ENCODE results near the gene PPP1R8.
A peak's percentile ranks its signal among the peaks of the same experiment; 100 is the strongest.
"Not testable (repeated sequence)": the region's sequence is repeated elsewhere in the genome, so short reads cannot be mapped to it uniquely, and the experiment has no call there.

Gene PPP1R8

DNA sequence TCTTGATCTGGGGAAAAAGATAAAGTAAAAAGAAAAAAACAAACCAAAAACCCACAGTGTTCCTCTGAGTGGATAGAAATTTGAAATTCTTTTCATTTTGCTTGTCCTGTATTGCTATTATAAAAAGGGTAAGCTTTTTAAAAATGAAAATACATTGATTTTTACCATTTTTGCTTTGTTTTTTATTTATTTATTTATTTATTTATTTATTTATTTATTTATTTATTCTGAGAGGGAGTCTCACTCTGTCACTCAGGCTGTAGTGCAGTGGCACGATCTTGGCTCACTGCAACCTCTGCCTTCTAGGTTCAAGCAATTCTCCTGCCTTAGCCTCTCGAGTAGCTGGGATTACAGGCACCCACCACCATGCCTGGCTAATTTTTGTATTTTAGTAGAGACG lies 22.5 kb upstream of the PPP1R8 start:
- not testable (repeated sequence) for H3K4me1 ChIP-seq (ENCODE audit: control insufficient read depth, insufficient read depth, low read length, poor library complexity, severe bottlenecking); H3K9me3 ChIP-seq (ENCODE audit: control insufficient read depth, low read length); H3K27ac ChIP-seq (ENCODE audit: low read depth, low read length, severe bottlenecking); H3K4me3 ChIP-seq (ENCODE audit: extremely low read depth, insufficient read depth, low read length, poor library complexity, severe bottlenecking)
- WGBS, 2 experiments (ENCODE audit: insufficient coverage in 2 of 2) = 100% methylated on average over 1 to 3 of the region's 3 CpGs
- H3K36me3 ChIP-seq (ENCODE audit: control insufficient read depth, insufficient read depth, low read length) = peaks cover 32% of the 10 kb centered on the region

DNA sequence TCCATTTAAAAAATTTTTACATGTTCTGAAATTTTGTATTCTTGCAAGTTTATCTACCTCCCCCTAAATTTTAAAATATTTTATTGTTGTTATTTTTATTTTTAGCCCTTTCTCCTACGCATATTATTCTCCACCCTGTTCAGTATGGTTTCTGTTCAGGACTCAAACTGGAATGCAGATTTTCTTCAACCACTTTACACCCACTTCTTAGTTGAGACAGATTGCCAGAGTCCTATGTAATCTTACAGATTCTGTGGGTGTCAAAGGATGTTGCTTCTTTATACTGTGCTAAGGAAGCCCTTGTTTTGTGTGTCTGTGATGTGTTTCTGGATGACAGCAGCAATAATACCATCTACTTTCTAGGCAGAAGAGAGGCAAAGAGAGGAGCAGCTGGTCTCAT lies 20.7 kb upstream of the PPP1R8 start:
- Histone ChIP-seq H3K4me3 (ENCODE audit: extremely low read depth, insufficient read depth, low read length, poor library complexity, severe bottlenecking) (no peak overlapping the region), H3K9me3 (ENCODE audit: control insufficient read depth, low read length) (no peaks in the 10 kb centered on the region), H3K36me3 (ENCODE audit: control insufficient read depth, insufficient read depth, low read length) (peaks cover 35% of the 10 kb centered on the region), H3K27ac (ENCODE audit: low read depth, low read length, severe bottlenecking) (no peak overlapping the region), H3K4me1 (ENCODE audit: control insufficient read depth, insufficient read depth, low read length, poor library complexity, severe bottlenecking) (no peaks in the 10 kb centered on the region)
- no CpG with 5 or more reads among the region's 1 CpG for WGBS, 2 experiments (ENCODE audit: insufficient coverage in 2 of 2)

DNA sequence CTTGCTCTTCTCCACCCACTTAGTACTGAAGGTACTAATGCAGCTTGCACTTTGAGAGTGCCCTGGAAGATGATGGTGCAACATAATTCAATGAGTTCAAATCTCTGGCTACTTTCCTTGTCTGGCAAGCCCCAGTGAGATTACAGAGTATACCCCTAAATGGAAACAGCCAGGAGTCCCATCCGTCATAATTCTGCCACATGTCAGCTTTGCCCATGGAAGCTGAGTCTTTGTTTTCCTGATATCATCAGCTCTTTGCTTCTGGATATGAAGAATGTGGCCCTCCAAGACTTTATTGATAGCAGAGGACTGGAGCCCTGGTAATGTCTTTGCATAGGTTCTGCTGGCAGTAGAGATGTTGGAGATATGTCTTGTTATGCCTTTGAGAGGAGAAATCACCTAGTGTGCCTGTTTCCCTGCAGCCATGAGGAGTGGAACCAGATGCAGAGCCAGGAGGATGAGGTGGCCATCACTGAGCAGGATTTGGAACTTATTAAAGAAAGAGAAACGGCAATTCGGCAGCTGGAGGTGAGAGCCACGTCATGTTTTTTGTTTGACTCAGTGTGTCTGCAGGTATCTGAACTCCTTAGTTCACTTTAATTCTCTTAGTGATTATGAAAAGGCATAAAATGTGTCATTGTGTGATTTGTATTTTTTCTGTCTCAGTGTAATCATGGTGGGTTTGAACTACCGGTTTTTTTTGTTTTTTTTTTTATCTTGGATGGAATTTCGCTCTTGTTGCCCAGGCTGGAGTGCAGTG lies 18.7 kb upstream of the PPP1R8 start:
- Histone ChIP-seq H3K36me3 (ENCODE audit: control insufficient read depth, insufficient read depth, low read length) (peaks cover 31% of the 10 kb centered on the region), H3K9me3 (ENCODE audit: control insufficient read depth, low read length) (no peaks in the 10 kb centered on the region), H3K27ac (ENCODE audit: low read depth, low read length, severe bottlenecking) (no peak overlapping the region), H3K4me1 (ENCODE audit: control insufficient read depth, insufficient read depth, low read length, poor library complexity, severe bottlenecking) (peaks cover 4% of the 10 kb centered on the region), H3K4me3 (ENCODE audit: extremely low read depth, insufficient read depth, low read length, poor library complexity, severe bottlenecking) (no peak overlapping the region)
- 98% methylated on average over 4 of the region's 6 CpGs for WGBS, 2 experiments (ENCODE audit: insufficient coverage in 2 of 2)

DNA sequence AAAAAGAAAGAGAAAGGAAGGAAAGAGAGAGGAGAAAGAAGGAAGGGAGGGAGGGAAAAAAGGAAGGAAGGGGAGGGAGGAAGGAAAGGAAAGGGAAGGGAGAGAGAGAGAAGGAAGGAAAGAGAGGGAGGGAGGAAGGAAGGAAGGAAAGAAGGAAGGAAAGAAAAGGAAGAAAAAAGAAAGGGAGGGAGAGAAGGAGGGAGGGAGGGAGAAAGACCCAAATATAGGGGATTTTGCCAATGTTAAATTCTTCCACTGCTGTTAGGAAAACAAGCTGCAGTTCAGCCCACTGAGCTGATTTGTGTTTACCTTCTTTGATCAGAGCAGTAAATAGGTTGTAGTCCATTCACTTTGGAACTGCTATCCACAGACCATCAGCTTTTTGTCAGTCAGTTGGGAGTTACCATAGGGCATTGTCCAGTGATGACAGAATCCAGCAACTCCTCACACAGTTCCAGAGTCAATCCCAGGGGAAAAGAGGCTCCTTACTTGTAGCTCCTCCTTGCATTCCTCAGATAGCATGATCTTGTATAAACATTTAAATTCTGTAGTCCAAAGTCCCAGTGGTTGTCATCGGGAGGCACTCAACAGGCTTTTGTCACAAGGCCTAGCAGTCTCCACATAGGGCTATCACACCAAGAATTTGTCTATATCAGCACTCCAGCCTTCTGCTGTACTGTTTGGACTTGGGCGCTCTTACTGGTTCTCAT lies 13.5 kb upstream of the PPP1R8 start:
- Histone ChIP-seq H3K9me3 (ENCODE audit: control insufficient read depth, low read length) (no peaks in the 10 kb centered on the region), H3K27ac (ENCODE audit: low read depth, low read length, severe bottlenecking) (peak overlapping the region; percentile 76), H3K36me3 (ENCODE audit: control insufficient read depth, insufficient read depth, low read length) (peaks cover 60% of the 10 kb centered on the region), H3K4me3 (ENCODE audit: extremely low read depth, insufficient read depth, low read length, poor library complexity, severe bottlenecking) (no peak overlapping the region), H3K4me1 (ENCODE audit: control insufficient read depth, insufficient read depth, low read length, poor library complexity, severe bottlenecking) (peaks cover 9% of the 10 kb centered on the region)
- 85 to 90% methylated on average over 2 of the region's 2 CpGs for WGBS, 2 experiments (ENCODE audit: insufficient coverage in 2 of 2)

DNA sequence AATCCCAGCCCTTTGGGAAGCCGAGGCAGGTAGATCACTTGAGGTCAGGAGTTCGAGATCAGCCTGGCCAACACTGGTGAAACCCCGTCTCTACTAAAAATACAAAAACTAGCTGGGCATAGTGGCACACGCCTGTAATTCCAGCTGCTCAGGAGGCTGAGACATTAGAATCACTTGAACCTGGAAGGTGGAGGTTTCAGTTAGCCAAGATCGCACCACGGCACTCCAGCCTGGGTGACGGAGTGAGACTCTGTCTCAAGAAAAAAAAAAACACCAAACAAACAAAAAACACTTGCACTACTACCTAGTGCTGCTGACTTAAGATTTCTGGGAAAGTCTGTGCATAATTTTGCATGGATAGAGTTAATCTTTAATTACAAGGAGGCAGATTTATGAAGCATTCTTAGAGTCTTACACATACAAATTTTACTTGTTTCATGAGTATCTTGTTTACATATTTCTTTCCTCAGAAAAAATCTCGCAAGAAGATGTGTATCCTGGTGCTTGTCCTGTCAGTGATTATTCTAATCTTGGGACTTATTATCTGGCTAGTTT lies 8.7 kb upstream of the PPP1R8 start:
- Histone ChIP-seq H3K9me3 (ENCODE audit: control insufficient read depth, low read length) (no peaks in the 10 kb centered on the region), H3K36me3 (ENCODE audit: control insufficient read depth, insufficient read depth, low read length) (peaks cover 43% of the 10 kb centered on the region), H3K4me1 (ENCODE audit: control insufficient read depth, insufficient read depth, low read length, poor library complexity, severe bottlenecking) (peaks cover 18% of the 10 kb centered on the region), H3K27ac (ENCODE audit: low read depth, low read length, severe bottlenecking) (no peak overlapping the region), H3K4me3 (ENCODE audit: extremely low read depth, insufficient read depth, low read length, poor library complexity, severe bottlenecking) (no peak overlapping the region)
- 97 to 98% methylated on average over 5 of the region's 8 CpGs for WGBS, 2 experiments (ENCODE audit: insufficient coverage in 2 of 2)

DNA sequence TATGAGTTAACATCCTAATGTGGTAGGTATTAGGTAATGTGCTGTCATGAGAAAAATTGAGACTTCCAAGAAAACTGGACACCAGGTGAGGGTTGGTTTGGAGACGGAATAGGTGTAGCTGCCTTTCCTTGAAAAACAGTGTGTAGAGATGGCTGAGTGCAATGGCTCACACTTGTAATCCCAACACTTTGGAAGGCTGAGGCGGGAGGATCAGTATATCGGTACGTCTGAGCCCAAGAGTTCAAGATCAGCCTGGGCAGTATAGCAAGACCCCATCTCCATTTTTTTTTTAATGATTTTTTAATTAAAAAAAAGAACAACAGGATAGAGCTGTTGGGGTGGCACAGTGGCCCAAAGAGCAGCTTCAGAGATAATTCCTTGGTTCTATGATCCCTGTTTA lies 6.8 kb upstream of the PPP1R8 start:
- Histone ChIP-seq H3K36me3 (ENCODE audit: control insufficient read depth, insufficient read depth, low read length) (peaks cover 29% of the 10 kb centered on the region), H3K27ac (ENCODE audit: low read depth, low read length, severe bottlenecking) (no peak overlapping the region), H3K4me1 (ENCODE audit: control insufficient read depth, insufficient read depth, low read length, poor library complexity, severe bottlenecking) (peaks cover 12% of the 10 kb centered on the region), H3K4me3 (ENCODE audit: extremely low read depth, insufficient read depth, low read length, poor library complexity, severe bottlenecking) (no peak overlapping the region), H3K9me3 (ENCODE audit: control insufficient read depth, low read length) (no peaks in the 10 kb centered on the region)
- WGBS, 2 experiments (ENCODE audit: insufficient coverage in 2 of 2) = 83 to 100% methylated on average over 2 to 4 of the region's 4 CpGs

DNA sequence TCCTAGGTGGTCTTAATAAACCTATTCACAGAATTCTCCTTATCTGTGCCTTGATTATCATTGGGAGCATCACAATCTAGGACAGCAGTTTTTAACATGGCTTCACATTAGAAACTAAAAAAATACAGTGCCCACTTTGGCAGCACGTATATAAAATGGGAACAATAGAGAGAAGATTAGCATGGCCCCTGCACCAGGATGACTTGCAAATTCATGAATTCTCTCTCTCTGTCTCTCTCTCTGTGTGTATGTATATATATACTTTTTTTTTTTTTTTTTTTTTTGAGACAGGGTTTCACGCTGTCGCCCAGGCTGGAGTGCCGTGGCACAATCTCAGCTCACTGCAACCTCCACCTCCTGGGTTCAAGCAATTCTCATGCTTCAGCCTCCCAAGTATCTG lies 6.2 kb upstream of the PPP1R8 start:
- H3K4me3 ChIP-seq (ENCODE audit: extremely low read depth, insufficient read depth, low read length, poor library complexity, severe bottlenecking) = no peak overlapping the region
- no peak overlapping the region for H3K27ac ChIP-seq (ENCODE audit: low read depth, low read length, severe bottlenecking)
- no peaks in the 10 kb centered on the region for H3K9me3 ChIP-seq (ENCODE audit: control insufficient read depth, low read length)
- WGBS, 2 experiments (ENCODE audit: insufficient coverage in 2 of 2) = 93 to 100% methylated on average over 3 of the region's 4 CpGs
- peaks cover 12% of the 10 kb centered on the region for H3K4me1 ChIP-seq (ENCODE audit: control insufficient read depth, insufficient read depth, low read length, poor library complexity, severe bottlenecking)
- peaks cover 23% of the 10 kb centered on the region for H3K36me3 ChIP-seq (ENCODE audit: control insufficient read depth, insufficient read depth, low read length)

DNA sequence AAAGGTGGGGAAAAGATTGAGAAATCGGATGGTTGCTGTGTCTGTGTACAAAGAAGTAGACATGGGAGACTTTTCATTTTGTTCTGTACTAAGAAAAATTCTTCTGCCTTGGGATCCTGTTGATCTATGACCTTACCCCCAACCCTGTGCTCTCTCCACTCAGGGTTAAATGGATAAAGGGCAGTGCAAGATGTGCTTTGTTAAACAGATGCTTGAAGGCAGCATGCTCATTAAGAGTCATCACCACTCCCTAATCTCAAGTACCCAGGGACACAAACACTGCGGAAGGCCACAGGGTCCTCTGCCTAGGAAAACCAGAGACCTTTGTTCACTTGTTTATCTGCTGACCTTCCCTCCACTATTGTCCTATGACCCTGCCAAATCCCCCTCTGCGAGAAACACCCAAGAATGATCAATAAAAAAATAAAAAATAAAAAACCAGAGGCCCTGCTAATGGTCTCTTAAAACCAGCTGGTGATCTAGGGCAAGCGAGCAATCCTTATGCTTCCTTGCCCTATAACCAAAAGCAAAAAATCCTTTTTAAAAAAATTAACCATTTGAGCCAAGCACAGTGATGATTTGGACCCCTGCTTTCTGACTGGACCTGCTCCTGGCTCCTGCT lies 1.1 kb upstream of the PPP1R8 start:
- not testable (repeated sequence) for H3K4me3 ChIP-seq (ENCODE audit: extremely low read depth, insufficient read depth, low read length, poor library complexity, severe bottlenecking); H3K4me1 ChIP-seq (ENCODE audit: control insufficient read depth, insufficient read depth, low read length, poor library complexity, severe bottlenecking); H3K27ac ChIP-seq (ENCODE audit: low read depth, low read length, severe bottlenecking); H3K9me3 ChIP-seq (ENCODE audit: control insufficient read depth, low read length)
- H3K36me3 ChIP-seq (ENCODE audit: control insufficient read depth, insufficient read depth, low read length) = peaks cover 21% of the 10 kb centered on the region
- 90 to 100% methylated on average over 1 of the region's 4 CpGs for WGBS, 2 experiments (ENCODE audit: insufficient coverage in 2 of 2)

DNA sequence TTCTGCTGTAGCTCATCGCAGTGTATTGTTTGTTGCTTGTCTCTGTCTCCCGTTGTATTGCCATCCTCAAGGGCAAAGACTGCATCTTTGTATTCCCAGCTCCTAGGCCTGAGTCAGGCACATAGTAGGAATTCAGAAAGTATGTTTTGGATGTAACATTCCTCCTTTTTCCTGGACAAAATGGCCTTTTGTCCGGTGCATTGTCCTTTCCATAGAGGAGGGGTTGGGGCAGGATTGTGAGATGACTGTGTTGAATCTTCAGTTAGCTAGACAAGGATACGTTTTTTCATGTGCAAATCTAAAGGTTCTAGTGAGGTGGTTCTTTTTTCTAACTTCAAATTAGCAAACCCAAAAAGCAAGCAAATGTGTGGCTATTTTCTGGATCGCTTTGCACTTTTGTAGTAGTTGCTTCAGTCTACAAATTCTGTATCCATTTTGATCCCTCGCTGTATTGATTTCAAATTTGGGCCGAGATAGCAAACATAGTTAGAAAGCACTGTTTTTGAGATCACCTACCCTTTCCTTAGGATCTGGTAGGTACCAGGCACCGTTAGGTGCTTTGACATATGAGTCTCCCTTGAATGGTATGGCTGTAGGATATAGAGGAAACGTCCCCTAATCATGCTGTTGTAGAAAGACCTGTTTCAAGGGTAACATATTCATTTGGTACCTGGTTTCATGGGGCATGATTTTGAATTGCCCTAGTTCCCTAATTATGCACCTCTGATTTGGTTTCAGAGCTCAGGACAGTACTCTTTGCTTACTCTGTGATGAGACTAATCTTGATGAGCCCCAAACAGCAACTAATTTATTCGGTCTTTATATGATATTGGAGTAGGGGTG lies 1.2 kb downstream of the PPP1R8 start:
- Histone ChIP-seq H3K27ac (ENCODE audit: low read depth, low read length, severe bottlenecking) (peak overlapping the region; percentile 97), H3K4me3 (ENCODE audit: extremely low read depth, insufficient read depth, low read length, poor library complexity, severe bottlenecking) (peak overlapping the region; percentile 92), H3K9me3 (ENCODE audit: control insufficient read depth, low read length) (peaks cover 3% of the 10 kb centered on the region), H3K36me3 (ENCODE audit: control insufficient read depth, insufficient read depth, low read length) (peaks cover 44% of the 10 kb centered on the region), H3K4me1 (ENCODE audit: control insufficient read depth, insufficient read depth, low read length, poor library complexity, severe bottlenecking) (peaks cover 12% of the 10 kb centered on the region)
- WGBS, 2 experiments (ENCODE audit: insufficient coverage in 2 of 2) = 51 to 67% methylated on average over 3 to 7 of the region's 10 CpGs

DNA sequence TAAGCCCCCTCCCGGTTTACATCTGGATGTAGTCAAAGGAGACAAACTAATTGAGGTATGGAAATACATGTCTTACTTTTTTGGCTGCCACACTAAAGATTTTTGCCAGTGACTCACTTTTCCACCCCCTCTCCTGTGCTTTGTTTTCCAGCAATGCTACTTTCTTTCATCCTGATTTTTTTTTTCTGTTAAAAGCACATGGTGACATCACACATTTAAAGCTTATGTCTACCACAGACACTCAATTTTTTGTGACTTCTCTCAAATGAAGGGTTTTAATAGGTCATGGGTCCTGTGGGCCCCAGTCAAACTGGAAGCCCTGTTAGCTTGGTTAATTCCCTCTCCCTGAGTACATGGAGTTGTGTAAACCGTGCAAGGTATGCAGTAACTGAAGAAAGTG lies 2.2 kb downstream of the PPP1R8 start:
- H3K36me3 ChIP-seq (ENCODE audit: control insufficient read depth, insufficient read depth, low read length) = peaks cover 54% of the 10 kb centered on the region
- peak overlapping the region; percentile 92 for H3K4me3 ChIP-seq (ENCODE audit: extremely low read depth, insufficient read depth, low read length, poor library complexity, severe bottlenecking)
- WGBS, 2 experiments (ENCODE audit: insufficient coverage in 2 of 2) = 100% methylated on average over 1 of the region's 2 CpGs; no CpG with 5 or more reads in 1 of the 2 experiments
- no peak overlapping the region for H3K27ac ChIP-seq (ENCODE audit: low read depth, low read length, severe bottlenecking)
- H3K4me1 ChIP-seq (ENCODE audit: control insufficient read depth, insufficient read depth, low read length, poor library complexity, severe bottlenecking) = peaks cover 12% of the 10 kb centered on the region
- H3K9me3 ChIP-seq (ENCODE audit: control insufficient read depth, low read length) = peaks cover 3% of the 10 kb centered on the region

All from mesodermal cell (in vitro differentiated cells).